ENCODE results near the gene ACOX1.

ACOX1 gene

GRCh38 chr17:75933808-75934207 lies 45.2 kb downstream of the ACOX1 start:
- no peak for DNase-seq (ENCODE audit: low read depth)

GRCh38 chr17:75932852-75933251 lies 46.1 kb downstream of the ACOX1 start:
- DNase-seq (ENCODE audit: low read depth), result no peak

GRCh38 chr17:75931062-75931461 lies 47.9 kb downstream of the ACOX1 start:
- DNase-seq (ENCODE audit: low read depth), result no peak

- DNase-seq (ENCODE audit: low read depth), result no peak
Observed at GRCh38 chr17:75927286-75927922, 51.6 kb downstream of the ACOX1 start.

GRCh38 chr17:75926456-75926855 lies 52.5 kb downstream of the ACOX1 start:
- DNase-seq (ENCODE audit: low read depth), result no peak

- no peak for DNase-seq (ENCODE audit: low read depth)
Observed at GRCh38 chr17:75925912-75926311, 53.1 kb downstream of the ACOX1 start.

- no peak for DNase-seq (ENCODE audit: low read depth)
Observed at GRCh38 chr17:75925103-75925502, 53.9 kb downstream of the ACOX1 start.

GRCh38 chr17:75922963-75923874 lies 55.7 kb downstream of the ACOX1 start:
- no peak for DNase-seq (ENCODE audit: low read depth)

GRCh38 chr17:75922173-75922961 lies 56.6 kb downstream of the ACOX1 start:
- no peak for DNase-seq (ENCODE audit: low read depth)

- DNase-seq (ENCODE audit: low read depth), result no peak
Observed at GRCh38 chr17:75921596-75921995, 57.4 kb downstream of the ACOX1 start.

GRCh38 chr17:75920045-75920560 lies 58.9 kb downstream of the ACOX1 start:
- DNase-seq (ENCODE audit: low read depth), result no peak

GRCh38 chr17:75919611-75920010 lies 59.4 kb downstream of the ACOX1 start:
- DNase-seq (ENCODE audit: low read depth), result no peak

GRCh38 chr17:75917917-75918445 lies 61.0 kb downstream of the ACOX1 start:
- DNase-seq (ENCODE audit: low read depth), result no peak

GRCh38 chr17:75917141-75917916 lies 61.6 kb downstream of the ACOX1 start:
- DNase-seq (ENCODE audit: low read depth), result no peak

GRCh38 chr17:75915268-75915667 lies 63.7 kb downstream of the ACOX1 start:
- DNase-seq (ENCODE audit: low read depth), result no peak

- no peak for DNase-seq (ENCODE audit: low read depth)
Observed at GRCh38 chr17:75914643-75915267, 64.2 kb downstream of the ACOX1 start.

- no peak for DNase-seq (ENCODE audit: low read depth)
Observed at GRCh38 chr17:75913537-75914210, 65.3 kb downstream of the ACOX1 start.

- DNase-seq (ENCODE audit: low read depth), result no peak
Observed at GRCh38 chr17:75910699-75911098, 68.3 kb downstream of the ACOX1 start.

GRCh38 chr17:75909812-75910274 lies 69.1 kb downstream of the ACOX1 start:
- DNase-seq (ENCODE audit: low read depth), result no peak
